Fibroblast of lung (primary cell): ENCODE data around the gene DHX32. TPM values are rescaled to one million over a fixed set of nuclear protein-coding genes. Genes with fewer than 3 reads are reported as not detected.

ENCODE experiments used
- DNase-seq, 2 donors: peaks; one replicate each; pipeline versions ENCODE4 v3.0.0 to v3.0.0-alpha.2; 2010; ENCODE audit warnings: low read depth in 2 of 2
- H2AFZ ChIP-seq: 2 replicates; pipeline ENCODE4 v1.5.1; 2012; ENCODE audit warnings: low read length, control low read depth, inconsistent platforms
- H3K27ac ChIP-seq: 2 replicates; pipeline ENCODE4 v1.5.1; 2011; ENCODE audit warnings: low read length, control low read depth; ENCODE audit not compliant: insufficient read depth
- H3K27me3 ChIP-seq: 2 replicates; pipeline ENCODE4 v1.5.1; 2011; ENCODE audit warnings: mild to moderate bottlenecking, low read length; ENCODE audit not compliant: control insufficient read depth, insufficient read depth
- H3K36me3 ChIP-seq: 2 replicates; pipeline ENCODE4 v1.5.1; 2011; ENCODE audit warnings: low read length; ENCODE audit not compliant: control insufficient read depth, insufficient read depth
- H3K4me1 ChIP-seq: 2 replicates; pipeline ENCODE4 v1.5.1; 2011; ENCODE audit warnings: low read length; ENCODE audit not compliant: control insufficient read depth, insufficient read depth; ENCODE audit errors: extremely low read depth
- H3K4me2 ChIP-seq: 2 replicates; pipeline ENCODE4 v1.5.1; 2011; ENCODE audit warnings: low read length, control low read depth; ENCODE audit not compliant: insufficient read depth; ENCODE audit errors: extremely low read depth
- H3K4me3 ChIP-seq, 4 experiments: fragments of 200-600 bp in 1 of 4; sonication (generic) in 1 of 4; replicated peaks in 1 of 4; 2 replicates each; pipeline ENCODE4 v1.5.1; 2011 to 2016; ENCODE audit warnings: low read length in 4 of 4, low read depth in 3 of 4, mild to moderate bottlenecking in 3 of 4, control low read depth in 2 of 4, inconsistent platforms in 1 of 4, mixed read lengths in 1 of 4; ENCODE audit not compliant: insufficient read depth in 1 of 4; ENCODE audit errors: control extremely low read depth in 1 of 4
- H3K79me2 ChIP-seq: 2 replicates; pipeline ENCODE4 v1.5.1; 2012; ENCODE audit warnings: mild to moderate bottlenecking, low read length, inconsistent platforms; ENCODE audit not compliant: control insufficient read depth, insufficient read depth
- H3K9ac ChIP-seq: 2 replicates; pipeline ENCODE4 v1.5.1; 2011; ENCODE audit warnings: mild to moderate bottlenecking, low read length, control low read depth; ENCODE audit not compliant: insufficient read depth
- H3K9me3 ChIP-seq: 2 replicates; pipeline ENCODE4 v1.5.1; 2012; ENCODE audit warnings: low read depth, low read length; ENCODE audit not compliant: control insufficient read depth, insufficient read depth
- H4K20me1 ChIP-seq: 2 replicates; pipeline ENCODE4 v1.5.1; 2011; ENCODE audit warnings: low read length; ENCODE audit not compliant: control insufficient read depth, insufficient read depth; ENCODE audit errors: extremely low read depth
- EZH2 ChIP-seq: IDR thresholded peaks from 2 replicates; pipeline ENCODE4 v1.5.1; 2012; ENCODE audit warnings: low read length, control low read depth, mild to moderate bottlenecking; ENCODE audit errors: missing control alignments
- polyA plus RNA-seq, 2 donors: library from polyadenylated mRNA; depleted of rRNA in 1 of 2; stranded (reverse) in 1 of 2; unstranded in 1 of 2; fragments of >200 nt; gene quantifications; 2 replicates each; pipeline ENCODE4 v1.2.1, GENCODE V29; 2011 to 2012; ENCODE audit warnings: missing spikeins in 1 of 2
- total RNA-seq: library from RNA; depleted of rRNA; stranded (reverse); fragments of >200 nt; gene quantifications from 2 replicates; pipeline ENCODE4 v1.2.1, GENCODE V29; 2014
- TF ChIP-seq, protein P1 (sequence below), 2 donors: IDR thresholded peaks in 1 of 2; conservative IDR thresholded peaks in 1 of 2; 1 replicate in 1 of 2; 2 replicates in 1 of 2; pipeline ENCODE4 v1.5.1; 2011 to 2012; ENCODE audit warnings: low read length in 2 of 2, control low read depth in 1 of 2, inconsistent platforms in 1 of 2, low read depth in 1 of 2, mild to moderate bottlenecking in 1 of 2

Gene DHX32
- total and polyA plus RNA-seq, 2 donors (not counting 1 experiment from before 2014, with no cell fraction given): 31.1 to 33.7 TPM

DNA sequence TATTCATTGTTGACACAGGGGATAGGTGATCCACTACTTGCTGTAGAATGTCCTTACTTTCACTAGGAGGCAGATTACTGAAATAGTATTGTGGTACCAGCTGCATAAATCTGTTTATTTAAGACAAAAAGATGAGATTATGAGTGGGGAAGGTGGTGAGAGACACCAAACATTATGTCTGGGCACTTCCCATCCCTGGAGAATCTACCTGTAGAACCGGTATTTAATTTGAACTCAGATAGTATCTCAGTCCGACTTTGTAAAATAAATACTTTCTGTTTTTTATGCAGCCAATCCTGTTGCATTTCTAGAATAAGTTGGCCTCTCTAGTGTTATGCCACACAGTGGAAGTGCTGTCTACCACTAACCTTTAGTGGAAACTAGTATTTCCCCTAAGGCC lies 44.3 kb downstream of the DHX32 start:
- TF ChIP-seq, protein P1, sequence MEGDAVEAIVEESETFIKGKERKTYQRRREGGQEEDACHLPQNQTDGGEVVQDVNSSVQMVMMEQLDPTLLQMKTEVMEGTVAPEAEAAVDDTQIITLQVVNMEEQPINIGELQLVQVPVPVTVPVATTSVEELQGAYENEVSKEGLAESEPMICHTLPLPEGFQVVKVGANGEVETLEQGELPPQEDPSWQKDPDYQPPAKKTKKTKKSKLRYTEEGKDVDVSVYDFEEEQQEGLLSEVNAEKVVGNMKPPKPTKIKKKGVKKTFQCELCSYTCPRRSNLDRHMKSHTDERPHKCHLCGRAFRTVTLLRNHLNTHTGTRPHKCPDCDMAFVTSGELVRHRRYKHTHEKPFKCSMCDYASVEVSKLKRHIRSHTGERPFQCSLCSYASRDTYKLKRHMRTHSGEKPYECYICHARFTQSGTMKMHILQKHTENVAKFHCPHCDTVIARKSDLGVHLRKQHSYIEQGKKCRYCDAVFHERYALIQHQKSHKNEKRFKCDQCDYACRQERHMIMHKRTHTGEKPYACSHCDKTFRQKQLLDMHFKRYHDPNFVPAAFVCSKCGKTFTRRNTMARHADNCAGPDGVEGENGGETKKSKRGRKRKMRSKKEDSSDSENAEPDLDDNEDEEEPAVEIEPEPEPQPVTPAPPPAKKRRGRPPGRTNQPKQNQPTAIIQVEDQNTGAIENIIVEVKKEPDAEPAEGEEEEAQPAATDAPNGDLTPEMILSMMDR (conservative IDR thresholded peaks at IDR 0.05 in 1 of 2, IDR thresholded peaks at IDR 0.05 in 1 of 2; ENCODE audit: low read depth in 1 of 2, low read length in 2 of 2): no peak
- no peak for TF ChIP-seq EZH2
- H3K27ac ChIP-seq: no peak overlapping the region
- no peak for DNase-seq
- H3K9ac ChIP-seq: no peak overlapping the region
- H3K4me3 ChIP-seq: no peak overlapping the region
- H3K9me3 ChIP-seq: no peaks in the 10 kb centered on the region
- H4K20me1 ChIP-seq: no peaks in the 10 kb centered on the region
- no peaks in the 10 kb centered on the region for H3K79me2 ChIP-seq
- H3K27me3 ChIP-seq: no peaks in the 10 kb centered on the region
- no peak overlapping the region for H2AFZ ChIP-seq
- H3K4me1 ChIP-seq: no peaks in the 10 kb centered on the region
- H3K4me2 ChIP-seq: no peak overlapping the region
- H3K36me3 ChIP-seq: peaks cover 16% of the 10 kb centered on the region

DNA sequence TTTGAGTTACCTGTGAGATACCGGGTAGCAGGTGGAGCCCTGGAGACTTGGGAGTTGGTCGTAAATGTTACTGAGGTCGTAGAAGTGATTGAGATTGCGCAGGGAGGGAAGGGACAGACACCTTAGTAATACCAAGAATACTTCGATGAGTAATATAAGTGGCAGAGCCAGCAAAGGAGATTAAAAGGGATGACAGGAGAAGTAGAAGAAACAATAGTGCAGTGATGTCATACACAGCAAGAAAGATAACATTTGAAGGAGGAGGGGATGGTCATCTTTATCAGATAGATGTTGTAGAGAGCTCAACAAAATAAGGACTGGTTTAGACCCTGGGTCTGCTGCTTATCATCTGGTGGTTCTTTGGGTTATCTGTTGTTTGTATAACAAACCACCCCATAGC lies 52.8 kb downstream of the DHX32 start:
- H3K27me3 ChIP-seq: no peaks in the 10 kb centered on the region
- H3K9ac ChIP-seq: no peak overlapping the region
- no peaks in the 10 kb centered on the region for H4K20me1 ChIP-seq
- no peak for DNase-seq
- H2AFZ ChIP-seq: no peak overlapping the region
- no peak overlapping the region for H3K27ac ChIP-seq
- TF ChIP-seq EZH2: no peak
- TF ChIP-seq, protein P1 (conservative IDR thresholded peaks at IDR 0.05 in 1 of 2, IDR thresholded peaks at IDR 0.05 in 1 of 2; ENCODE audit: low read depth in 1 of 2, low read length in 2 of 2): no peak
- peaks cover 13% of the 10 kb centered on the region for H3K36me3 ChIP-seq
- H3K79me2 ChIP-seq: peaks cover 37% of the 10 kb centered on the region
- no peak overlapping the region for H3K4me3 ChIP-seq
- no peaks in the 10 kb centered on the region for H3K9me3 ChIP-seq
- H3K4me2 ChIP-seq: no peak overlapping the region
- H3K4me1 ChIP-seq: peaks cover 8% of the 10 kb centered on the region

DNA sequence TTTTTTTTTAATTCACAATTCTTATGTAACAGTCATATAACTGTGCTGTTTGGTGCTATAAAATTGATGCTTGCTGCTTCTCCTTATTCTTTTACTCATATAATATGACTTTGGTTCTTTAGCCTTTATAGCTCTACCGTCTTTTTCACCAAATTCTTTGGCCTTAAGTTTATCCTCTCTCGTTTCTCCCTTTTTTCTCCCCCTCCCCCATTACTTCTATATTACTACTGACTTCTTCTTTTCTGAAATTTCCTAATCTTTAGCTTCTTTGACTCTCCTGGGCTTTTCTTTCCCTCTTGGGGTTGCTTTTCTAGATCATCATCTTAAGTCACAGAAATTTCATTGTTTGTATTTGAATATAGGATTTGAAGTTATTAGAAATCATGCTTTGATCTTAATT lies 54.0 kb downstream of the DHX32 start:
- peaks cover 13% of the 10 kb centered on the region for H3K36me3 ChIP-seq

More for the DNA sequence above, 54.0 kb downstream of the DHX32 start:
- Histone ChIP-seq H3K4me3 (no peak overlapping the region), H3K4me1 (peaks cover 8% of the 10 kb centered on the region), H3K27me3 (no peaks in the 10 kb centered on the region), H4K20me1 (no peaks in the 10 kb centered on the region), H3K9me3 (no peaks in the 10 kb centered on the region), H3K79me2 (peaks cover 42% of the 10 kb centered on the region), H3K27ac (no peak overlapping the region), H2AFZ (no peak overlapping the region), H3K9ac (no peak overlapping the region), H3K4me2 (no peak overlapping the region)
- DNase-seq: no peak
- TF ChIP-seq, protein P1 (conservative IDR thresholded peaks at IDR 0.05 in 1 of 2, IDR thresholded peaks at IDR 0.05 in 1 of 2; ENCODE audit: low read depth in 1 of 2, low read length in 2 of 2): no peak
- no peak for TF ChIP-seq EZH2
